OCI-LY1 (cell line): ENCODE results near the gene CD40LG.

Experiments used
- H2AFZ ChIP-seq: fragments of 200-600 bp; sonication (generic), shearing (Covaris generic); 2 replicates; pipeline ENCODE4 v1.6.0; 2014; ENCODE audit warnings: antibody characterized with exemption, mild to moderate bottlenecking, low read length
- H3F3A ChIP-seq: fragments of 200-600 bp; sonication (generic), shearing (Covaris generic); 2 replicates; pipeline ENCODE4 v1.6.0; 2014; ENCODE audit warnings: mild to moderate bottlenecking, antibody characterized with exemption, low read length, moderate library complexity; ENCODE audit not compliant: insufficient read depth
- H3K27ac ChIP-seq: fragments of 200-600 bp; sonication (generic); 2 replicates; pipeline ENCODE4 v1.5.1; 2014; ENCODE audit warnings: low read length, mixed run types, mild to moderate bottlenecking, low read depth; ENCODE audit not compliant: poor library complexity, severe bottlenecking
- H3K27me3 ChIP-seq: fragments of 200-600 bp; sonication (generic); 2 replicates; pipeline ENCODE4 v1.6.0; 2014; ENCODE audit warnings: antibody characterized with exemption, mild to moderate bottlenecking, low read length, moderate library complexity; ENCODE audit not compliant: insufficient read depth
- H3K36me3 ChIP-seq: fragments of 200-600 bp; sonication (generic); 2 replicates; pipeline ENCODE4 v1.6.1; 2014; ENCODE audit warnings: mild to moderate bottlenecking, antibody characterized with exemption, low read length, moderate library complexity, mixed read lengths; ENCODE audit not compliant: insufficient read depth
- H3K4me1 ChIP-seq: fragments of 200-600 bp; sonication (generic); 2 replicates; pipeline ENCODE4 v1.5.1; 2014; ENCODE audit warnings: mild to moderate bottlenecking, low read length, moderate library complexity; ENCODE audit not compliant: insufficient read depth, severe bottlenecking
- H3K4me2 ChIP-seq: fragments of 200-600 bp; sonication (generic), shearing (Covaris generic); 2 replicates; pipeline ENCODE4 v1.6.1; 2014; ENCODE audit warnings: low read length
- H3K4me3 ChIP-seq: fragments of 200-600 bp; sonication (generic); 2 replicates; pipeline ENCODE4 v1.5.1; 2014; ENCODE audit warnings: low read length, low read depth, mild to moderate bottlenecking, mixed read lengths; ENCODE audit not compliant: poor library complexity, severe bottlenecking
- H3K79me2 ChIP-seq: fragments of 200-600 bp; shearing (Covaris generic); 2 replicates; pipeline ENCODE4 v1.6.1; 2016; ENCODE audit warnings: mixed run types, low read length, mixed read lengths; ENCODE audit not compliant: insufficient read depth
- H3K9ac ChIP-seq: fragments of 200-600 bp; sonication (generic), shearing (Covaris generic); 2 replicates; pipeline ENCODE4 v1.6.1; 2014; ENCODE audit warnings: mild to moderate bottlenecking, low read length, mixed read lengths
- H3K9me2 ChIP-seq: fragments of 200-600 bp; sonication (generic), shearing (Covaris generic); 2 replicates; pipeline ENCODE4 v1.6.1; 2014; ENCODE audit warnings: low read depth, mild to moderate bottlenecking, low read length, mixed read lengths
- H3K9me3 ChIP-seq: fragments of 200-600 bp; shearing (Covaris generic); 2 replicates; pipeline ENCODE4 v1.6.1; 2014; ENCODE audit warnings: low read length, mixed read lengths
- H4K20me1 ChIP-seq: fragments of 200-600 bp; sonication (generic), shearing (Covaris generic); 2 replicates; pipeline ENCODE4 v1.6.0; 2016; ENCODE audit warnings: mild to moderate bottlenecking, low read length; ENCODE audit not compliant: insufficient read depth
- EZH2 ChIP-seq: fragments of 200-600 bp; sonication (generic), shearing (Covaris generic); IDR thresholded peaks from 2 replicates; pipeline ENCODE4 v1.8.0; 2017; ENCODE audit warnings: borderline replicate concordance, mixed run types, mild to moderate bottlenecking, antibody characterized with exemption, low read length, moderate library complexity, mixed read lengths
- TF ChIP-seq, protein P1 (sequence below): fragments of 200-600 bp; sonication (generic), shearing (Covaris generic); IDR thresholded peaks from 2 replicates; pipeline ENCODE4 v1.5.1; 2017; ENCODE audit warnings: mild to moderate bottlenecking, antibody characterized with exemption, low read length, moderate library complexity, mixed read lengths

CD40LG gene

GRCh38 chrX:136619899-136620505 lies 28.0 kb upstream of the CD40LG start:
- H3K27me3 ChIP-seq, result no peaks in the 10 kb centered on the region
- no peak overlapping the region for H3K27ac ChIP-seq
- no peak overlapping the region for H3K4me3 ChIP-seq
- no peak overlapping the region for H2AFZ ChIP-seq
- no peak overlapping the region for H3K4me2 ChIP-seq
- H3K9me2 ChIP-seq, result no peaks in the 10 kb centered on the region
- H3K9ac ChIP-seq, result no peak overlapping the region
- no peak for TF ChIP-seq EZH2
- TF ChIP-seq, protein P1, sequence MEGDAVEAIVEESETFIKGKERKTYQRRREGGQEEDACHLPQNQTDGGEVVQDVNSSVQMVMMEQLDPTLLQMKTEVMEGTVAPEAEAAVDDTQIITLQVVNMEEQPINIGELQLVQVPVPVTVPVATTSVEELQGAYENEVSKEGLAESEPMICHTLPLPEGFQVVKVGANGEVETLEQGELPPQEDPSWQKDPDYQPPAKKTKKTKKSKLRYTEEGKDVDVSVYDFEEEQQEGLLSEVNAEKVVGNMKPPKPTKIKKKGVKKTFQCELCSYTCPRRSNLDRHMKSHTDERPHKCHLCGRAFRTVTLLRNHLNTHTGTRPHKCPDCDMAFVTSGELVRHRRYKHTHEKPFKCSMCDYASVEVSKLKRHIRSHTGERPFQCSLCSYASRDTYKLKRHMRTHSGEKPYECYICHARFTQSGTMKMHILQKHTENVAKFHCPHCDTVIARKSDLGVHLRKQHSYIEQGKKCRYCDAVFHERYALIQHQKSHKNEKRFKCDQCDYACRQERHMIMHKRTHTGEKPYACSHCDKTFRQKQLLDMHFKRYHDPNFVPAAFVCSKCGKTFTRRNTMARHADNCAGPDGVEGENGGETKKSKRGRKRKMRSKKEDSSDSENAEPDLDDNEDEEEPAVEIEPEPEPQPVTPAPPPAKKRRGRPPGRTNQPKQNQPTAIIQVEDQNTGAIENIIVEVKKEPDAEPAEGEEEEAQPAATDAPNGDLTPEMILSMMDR, result no peak
- H3K36me3 ChIP-seq, result no peaks in the 10 kb centered on the region
- H3K4me1 ChIP-seq, result no peaks in the 10 kb centered on the region
- H3F3A ChIP-seq, result no peaks in the 10 kb centered on the region
- no peaks in the 10 kb centered on the region for H3K79me2 ChIP-seq
- no peaks in the 10 kb centered on the region for H4K20me1 ChIP-seq
- no peaks in the 10 kb centered on the region for H3K9me3 ChIP-seq

- no peak overlapping the region for H2AFZ ChIP-seq
- no peaks in the 10 kb centered on the region for H3K27me3 ChIP-seq
- H3K4me1 ChIP-seq, result no peaks in the 10 kb centered on the region
- no peak overlapping the region for H3K9ac ChIP-seq
- H3K79me2 ChIP-seq, result no peaks in the 10 kb centered on the region
- no peak overlapping the region for H3K4me2 ChIP-seq
- no peaks in the 10 kb centered on the region for H3K9me3 ChIP-seq
- no peaks in the 10 kb centered on the region for H3F3A ChIP-seq
- TF ChIP-seq, protein P1, result no peak
- no peak for TF ChIP-seq EZH2
- H3K9me2 ChIP-seq, result no peaks in the 10 kb centered on the region
- no peaks in the 10 kb centered on the region for H3K36me3 ChIP-seq
- no peak overlapping the region for H3K4me3 ChIP-seq
- H4K20me1 ChIP-seq, result no peaks in the 10 kb centered on the region
- H3K27ac ChIP-seq, result no peak overlapping the region
These were observed 27.2 kb upstream of the CD40LG start for GRCh38 chrX:136620780-136621179.

DNA sequence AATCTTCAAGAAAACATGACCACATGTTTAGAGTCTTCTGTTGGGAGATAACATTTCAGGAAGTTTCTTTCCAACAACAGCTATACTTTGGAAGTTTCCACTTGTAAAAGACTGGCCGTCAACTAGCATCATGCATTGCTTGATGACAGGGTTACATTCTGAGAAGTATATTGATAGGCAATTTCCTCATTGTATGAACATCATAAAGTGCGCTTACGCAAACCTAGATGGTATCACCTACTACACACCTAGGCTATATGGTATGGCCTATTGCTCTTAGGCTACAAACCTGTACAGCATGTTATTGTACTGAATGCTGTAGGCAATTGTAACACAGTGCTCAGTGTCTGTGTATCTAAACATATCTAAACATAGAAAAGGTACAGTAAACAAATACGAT lies 25.4 kb upstream of the CD40LG start:
- Histone ChIP-seq H3K36me3 (no peaks in the 10 kb centered on the region), H3K4me2 (no peak overlapping the region), H3K27me3 (no peaks in the 10 kb centered on the region), H3K27ac (no peak overlapping the region), H3K4me1 (no peaks in the 10 kb centered on the region), H3K9ac (no peak overlapping the region), H4K20me1 (no peaks in the 10 kb centered on the region), H3K4me3 (no peak overlapping the region), H3K9me2 (no peaks in the 10 kb centered on the region), H3K79me2 (no peaks in the 10 kb centered on the region), H3F3A (no peaks in the 10 kb centered on the region), H3K9me3 (no peaks in the 10 kb centered on the region), H2AFZ (no peak overlapping the region)
- TF ChIP-seq, protein P1, result no peak
- TF ChIP-seq EZH2, result no peak
